SW 1271 (cell line): Measurements from ENCODE around the gene NALF2.

Experiments used
- DNase-seq, 2 experiments: peaks; one replicate each; lab custom pipeline; 2025; lab: John Stamatoyannopoulos, UW

Gene NALF2

GRCh38 chrX:69503782-69504625 is at the start of gene NALF2:
Gene NALF2 (plus strand): TSS chrX:69504326. CDS start chrX:69505283, 957 bp downstream.
- peak; percentile 36 to 53 for DNase-seq

DNA sequence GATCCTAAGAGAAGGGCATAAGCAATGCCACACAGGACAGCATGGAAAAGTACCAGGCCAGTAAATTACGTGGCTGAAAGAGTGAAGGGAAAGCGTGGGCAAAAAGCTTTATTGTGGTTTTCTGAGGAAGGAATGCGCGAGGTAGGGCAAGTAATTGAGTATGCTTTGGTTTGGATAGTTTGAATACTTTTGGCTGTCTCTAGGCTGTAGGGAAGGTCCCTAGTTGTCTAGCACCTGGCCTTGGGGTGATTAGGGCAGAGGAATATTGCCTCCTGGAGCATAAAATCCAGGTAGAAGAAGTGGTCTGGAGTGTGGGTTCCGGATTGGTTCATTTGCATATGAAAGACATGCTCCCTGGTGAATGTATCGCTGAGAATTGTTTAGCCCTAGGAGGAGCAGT is 46.4 kb upstream of the NALF2 start:
- DNase-seq, result no peak

- no peak for DNase-seq
Measured at GRCh38 chrX:69466546-69466945, 37.6 kb upstream of the NALF2 start.

DNA sequence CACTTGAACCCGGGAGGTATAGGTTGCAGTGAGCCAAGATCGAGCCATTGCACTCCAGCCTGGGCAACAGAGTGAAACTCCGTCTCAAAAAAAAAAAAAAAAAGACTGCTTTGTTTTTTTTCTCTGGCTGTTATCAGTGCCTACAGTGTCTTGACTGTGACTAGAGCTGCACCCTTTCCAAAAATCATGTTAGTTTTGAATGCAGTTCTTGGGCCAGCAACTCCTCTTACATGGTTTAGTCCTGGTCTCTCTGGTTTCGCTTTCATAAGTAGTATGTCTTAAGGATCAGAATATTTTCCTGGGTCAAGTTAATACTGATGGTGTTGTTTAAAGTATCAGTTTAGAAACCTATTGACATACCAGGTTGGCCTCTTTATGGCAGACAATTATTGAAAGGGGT is 34.2 kb upstream of the NALF2 start:
- DNase-seq, result no peak

GRCh38 chrX:69489625-69490024 is 14.5 kb upstream of the NALF2 start:
- no peak for DNase-seq

- no peak for DNase-seq
Measured at GRCh38 chrX:69493193-69493592, 10.9 kb upstream of the NALF2 start.

GRCh38 chrX:69493766-69494165 is 10.4 kb upstream of the NALF2 start:
- no peak for DNase-seq

- no peak for DNase-seq
Measured at GRCh38 chrX:69496183-69496582, 7.9 kb upstream of the NALF2 start.

GRCh38 chrX:69501429-69501828 is 2.7 kb upstream of the NALF2 start:
- no peak for DNase-seq

- DNase-seq, result peak; percentile 28 to 53
Measured at GRCh38 chrX:69503228-69503781, 821 bp upstream of the NALF2 start.

GRCh38 chrX:69504626-69505612 is 793 bp downstream of the NALF2 start:
- DNase-seq, result no peak

- no peak for DNase-seq
Measured at GRCh38 chrX:69505772-69506616, 1.9 kb downstream of the NALF2 start.

DNA sequence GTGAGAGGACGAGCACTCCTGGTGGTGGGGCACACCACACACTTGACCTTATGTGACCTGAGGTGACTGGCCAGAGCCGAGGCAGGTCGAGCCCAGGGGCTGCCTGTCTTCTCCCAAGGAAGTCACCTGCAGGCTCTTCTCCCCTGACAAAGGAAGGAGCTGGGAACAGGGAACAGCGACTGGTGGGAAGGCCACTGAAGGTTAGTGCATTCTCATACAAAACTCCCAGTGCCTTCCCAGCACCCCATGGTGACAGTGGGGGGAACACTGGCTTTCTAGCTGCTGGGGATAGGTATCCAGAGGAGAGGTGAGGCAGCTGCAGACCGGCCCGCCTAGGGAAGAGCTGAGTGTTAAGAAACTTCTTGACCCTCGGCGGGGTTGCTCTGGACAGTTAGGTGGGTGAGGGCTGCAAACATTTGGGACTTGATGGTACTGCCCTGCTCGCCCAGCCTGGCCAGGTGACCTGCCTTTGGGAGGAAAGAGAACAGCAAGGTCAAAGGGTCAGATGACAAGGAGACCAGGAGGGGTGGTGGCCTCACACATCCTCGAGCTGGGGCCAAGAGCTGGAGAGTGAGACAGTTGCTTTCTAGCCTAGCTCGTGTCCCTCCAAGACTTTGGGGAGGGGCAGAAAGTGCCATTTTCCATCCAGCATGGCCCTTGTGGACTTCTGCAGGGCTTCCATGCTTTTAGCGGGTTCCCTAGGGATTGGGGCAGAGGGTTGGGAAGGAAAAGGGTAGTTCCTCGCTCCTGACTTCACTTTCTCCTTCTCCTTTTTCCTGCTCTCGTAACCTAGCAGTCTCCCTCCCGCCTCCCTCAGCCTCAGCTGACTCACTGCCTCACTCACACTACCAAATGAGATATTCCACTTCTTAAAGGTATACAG is 2.7 kb downstream of the NALF2 start:
- DNase-seq, result no peak

- DNase-seq, result no peak
Measured at GRCh38 chrX:69507500-69507789, 3.3 kb downstream of the NALF2 start.

DNA sequence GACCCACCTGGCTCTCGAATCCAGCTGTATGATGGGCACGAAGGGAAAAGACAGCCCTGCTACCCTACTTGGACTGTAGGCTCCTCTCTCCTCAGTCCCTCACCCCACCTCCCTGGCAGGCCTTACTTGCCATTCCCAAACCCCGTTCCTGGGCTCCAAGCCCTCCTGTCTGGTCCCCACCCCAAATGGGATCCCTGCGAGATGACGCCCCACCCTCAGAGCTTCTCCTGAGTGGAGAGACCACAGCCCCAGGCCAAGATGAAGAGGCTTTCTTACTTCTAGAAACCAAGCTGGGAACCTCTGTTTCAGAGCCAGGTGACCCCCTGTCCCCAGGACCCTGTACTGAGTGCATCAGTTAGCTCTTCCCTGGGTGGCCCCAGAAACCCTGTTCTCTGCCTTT is 4.5 kb downstream of the NALF2 start:
- DNase-seq, result no peak

DNA sequence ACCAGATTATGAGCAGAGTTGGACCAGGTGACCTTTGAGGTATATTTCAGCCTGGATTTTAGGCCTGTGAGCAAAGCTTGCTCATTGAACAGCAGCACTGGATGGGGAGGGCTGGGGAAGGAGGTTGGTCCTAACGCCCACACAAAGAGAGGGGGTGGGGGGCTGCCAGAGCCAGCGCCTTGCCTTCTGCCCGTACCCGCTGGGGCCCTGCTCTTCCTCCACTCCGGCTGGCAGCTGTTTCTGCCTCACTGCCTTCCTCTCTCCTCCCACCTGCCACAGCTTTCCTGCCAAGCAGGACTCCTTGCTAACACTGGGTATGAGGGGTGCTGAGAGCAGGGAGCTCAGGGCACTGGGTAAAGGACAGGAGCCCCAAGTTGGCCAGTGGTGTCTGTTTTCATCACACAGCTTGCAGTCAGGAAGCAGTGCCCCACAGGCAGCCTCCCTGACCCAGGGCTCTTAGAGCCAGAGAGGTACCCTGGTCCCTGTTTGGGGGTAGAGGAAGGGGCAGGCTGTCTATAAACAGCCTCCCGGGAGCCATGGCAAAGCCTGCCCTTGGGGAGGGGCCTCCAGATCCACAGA is 6.1 kb downstream of the NALF2 start:
- no peak for DNase-seq

- no peak for DNase-seq
Measured at GRCh38 chrX:69510914-69511513, 6.9 kb downstream of the NALF2 start.

GRCh38 chrX:69522052-69522451 is 17.9 kb downstream of the NALF2 start:
- DNase-seq, result no peak

DNA sequence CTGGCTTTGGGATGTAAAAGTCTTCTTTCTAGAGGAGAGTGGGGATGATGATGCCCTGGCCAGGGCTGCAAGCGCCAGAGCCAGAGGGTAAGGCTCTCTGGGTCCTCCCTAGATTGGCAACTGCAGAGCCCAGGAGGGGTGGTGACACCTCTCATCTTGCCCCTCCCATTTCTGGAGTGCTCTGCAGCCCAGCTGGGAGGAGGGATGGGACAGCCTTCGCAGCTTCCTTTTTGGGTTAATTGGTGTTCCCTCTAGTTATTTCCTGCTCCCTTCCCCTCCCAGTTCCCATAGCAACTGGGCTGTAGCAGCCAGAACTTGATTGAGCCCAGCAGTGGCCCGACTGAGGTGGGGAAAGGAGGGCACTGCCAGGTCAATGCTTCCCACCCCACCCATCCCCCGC is 19.2 kb downstream of the NALF2 start:
- no peak for DNase-seq

DNA sequence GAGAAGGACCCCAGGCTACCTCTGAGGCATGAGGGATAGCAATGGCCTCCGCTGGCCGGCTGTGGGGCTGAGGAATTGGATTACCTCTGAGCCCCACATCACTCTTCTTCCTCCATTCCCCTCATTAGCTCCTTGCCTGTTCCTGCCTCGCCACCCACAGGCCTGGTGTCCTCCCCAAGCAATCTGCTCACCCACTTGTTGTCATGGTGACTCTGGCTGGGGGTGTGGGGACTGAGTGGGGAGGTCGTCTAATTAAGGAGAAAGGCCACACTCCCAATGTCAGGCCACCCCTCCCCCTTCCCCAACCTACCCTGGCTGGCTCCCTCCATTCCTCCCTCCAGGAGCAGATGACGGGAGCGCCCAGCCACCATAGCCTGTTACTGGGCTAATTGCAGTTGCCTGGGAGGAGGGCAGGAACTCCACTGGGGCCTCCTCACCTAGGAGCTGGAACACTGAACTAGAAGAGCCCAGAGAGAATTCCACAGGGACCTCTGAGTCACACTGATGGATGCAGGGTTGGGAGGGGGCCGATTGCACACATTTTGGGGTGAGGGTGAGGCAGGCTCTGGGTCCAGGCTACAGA is 20.7 kb downstream of the NALF2 start:
- DNase-seq, result no peak
